HG02571 (cell line): Measurements from ENCODE around the gene GALNT18.

ENCODE experiments used
- ATAC-seq: cut with Tn5 transposase; IDR thresholded peaks from one replicate; pipeline ENCODE4 v1.9.1; 2021; ENCODE audit warnings: mild to moderate bottlenecking, moderate library complexity; ENCODE audit not compliant: unreplicated experiment

The GALNT18 gene

GRCh38 chr11:11290354-11290753 lies 331.5 kb downstream of the GALNT18 start:
- ATAC-seq, result no peak

GRCh38 chr11:11289669-11290068 lies 332.1 kb downstream of the GALNT18 start:
- ATAC-seq, result no peak

- no peak for ATAC-seq
Measured at GRCh38 chr11:11288972-11289616, 332.7 kb downstream of the GALNT18 start.

- ATAC-seq, result no peak
Measured at GRCh38 chr11:11284481-11284880, 337.3 kb downstream of the GALNT18 start.

GRCh38 chr11:11281626-11282025 lies 340.2 kb downstream of the GALNT18 start:
- ATAC-seq, result no peak

- ATAC-seq, result no peak
Measured at GRCh38 chr11:11280826-11281225, 341.0 kb downstream of the GALNT18 start.

GRCh38 chr11:11279956-11280689 lies 341.7 kb downstream of the GALNT18 start:
- ATAC-seq, result no peak

GRCh38 chr11:11272254-11272653 lies 349.6 kb downstream of the GALNT18 start:
- no peak for ATAC-seq

- no peak for ATAC-seq
Measured at GRCh38 chr11:11270236-11270775, 351.5 kb downstream of the GALNT18 start.

GRCh38 chr11:11268706-11269105 lies 353.1 kb downstream of the GALNT18 start:
- ATAC-seq, result no peak

- ATAC-seq, result no peak
Measured at GRCh38 chr11:11268119-11268518, 353.7 kb downstream of the GALNT18 start.

- ATAC-seq, result no peak
Measured at GRCh38 chr11:11267312-11267711, 354.5 kb downstream of the GALNT18 start.

GRCh38 chr11:11265994-11266606 lies 355.7 kb downstream of the GALNT18 start:
- ATAC-seq, result no peak

GRCh38 chr11:11265320-11265719 lies 356.5 kb downstream of the GALNT18 start:
- no peak for ATAC-seq

GRCh38 chr11:11263238-11264005 lies 358.4 kb downstream of the GALNT18 start:
- no peak for ATAC-seq

GRCh38 chr11:11262171-11262920 lies 359.5 kb downstream of the GALNT18 start:
- ATAC-seq, result no peak

- no peak for ATAC-seq
Measured at GRCh38 chr11:11261629-11262028, 360.2 kb downstream of the GALNT18 start.

- no peak for ATAC-seq
Measured at GRCh38 chr11:11260903-11261302, 360.9 kb downstream of the GALNT18 start.

- ATAC-seq, result no peak
Measured at GRCh38 chr11:11253995-11254394, 367.8 kb downstream of the GALNT18 start.

- ATAC-seq, result no peak
Measured at GRCh38 chr11:11253497-11253896, 368.3 kb downstream of the GALNT18 start.
